ENCODE measurements around the gene IER3IP1. TPM values are rescaled to one million over a fixed set of nuclear protein-coding genes. Genes with fewer than 3 reads are reported as not detected.
A peak's percentile ranks its signal among the peaks of the same experiment; 100 is the strongest.

The IER3IP1 gene
- total and polyA plus RNA-seq, 2 of the 4 experiments (the other 2 are of a cell fraction): 7.0 to 11.7 TPM

DNA sequence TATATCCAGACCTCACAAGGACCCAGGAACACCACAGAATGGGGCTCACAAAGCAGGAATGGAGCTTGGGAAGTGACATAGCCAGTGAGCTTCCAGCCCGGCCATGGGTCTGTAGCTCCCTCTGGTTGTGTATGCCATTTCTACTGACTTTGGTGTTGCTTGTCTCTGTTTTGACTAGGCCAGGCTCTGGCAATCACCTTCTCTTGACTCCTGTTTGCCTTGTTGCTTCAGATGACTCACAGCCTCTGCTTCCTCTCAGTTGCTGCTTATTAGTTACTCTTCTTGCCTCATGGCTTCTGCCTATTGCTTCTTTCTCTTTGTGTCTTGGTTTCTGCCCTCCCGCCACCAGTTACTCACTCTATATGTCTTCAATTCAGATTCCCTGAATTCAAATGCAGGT lies 15.8 kb upstream of the IER3IP1 start:
- Histone ChIP-seq H2BK20ac (ENCODE audit: low read depth, low read length) (no peak overlapping the region), H2BK120ac (ENCODE audit: low read depth, low read length) (no peak overlapping the region), H2BK5ac (ENCODE audit: low read depth, low read length, poor library complexity, severe bottlenecking) (no peak overlapping the region), H3K27ac (ENCODE audit: insufficient read depth, low read length) (no peak overlapping the region), H2BK15ac (ENCODE audit: low read depth, low read length) (no peak overlapping the region), H4K5ac (ENCODE audit: low read depth, low read length) (no peak overlapping the region), H3K18ac (ENCODE audit: low read depth, low read length) (no peak overlapping the region), H3K4ac (ENCODE audit: low read depth, low read length) (no peak overlapping the region), H3K79me1 (ENCODE audit: low read depth in 1 of 2, low read length in 2 of 2) (no peaks in the 10 kb centered on the region), H3K9ac (ENCODE audit: low read depth, low read length) (no peak overlapping the region), H3K56ac (ENCODE audit: extremely low read depth, insufficient read depth, low read length) (no peak overlapping the region), H4K8ac (ENCODE audit: low read depth in 2 of 2, low read length in 2 of 2) (no peak overlapping the region), H3K23ac (ENCODE audit: low read depth, low read length) (no peak overlapping the region), H2AFZ (replicated peaks; ENCODE audit: low read length, poor library complexity) (no peak overlapping the region), H4K91ac (ENCODE audit: insufficient read depth, low read depth, low read length) (no peak overlapping the region), H2AK9ac (replicated peaks; ENCODE audit: low read depth, low read length, poor library complexity) (no peak overlapping the region), H3K4me3 (ENCODE audit: insufficient read depth, low read depth, low read length) (no peak overlapping the region), H3K36me3 (ENCODE audit: control insufficient read depth, insufficient read depth, low read length) (no peaks in the 10 kb centered on the region), H2AK5ac (ENCODE audit: low read depth, low read length) (no peak overlapping the region), H3K14ac (replicated peaks; ENCODE audit: low read depth, low read length) (no peak overlapping the region), H4K20me1 (ENCODE audit: insufficient read depth, low read length) (no peaks in the 10 kb centered on the region), H3K4me1 (ENCODE audit: control insufficient read depth, insufficient read depth, low read length) (no peaks in the 10 kb centered on the region), H3K9me1 (ENCODE audit: insufficient read depth, low read length) (no peaks in the 10 kb centered on the region), H3K9me3 (ENCODE audit: control insufficient read depth, insufficient read depth, low read length) (no peaks in the 10 kb centered on the region), H3K27me3 (ENCODE audit: control insufficient read depth, insufficient read depth, low read length) (peaks cover 2% of the 10 kb centered on the region), H3K4me2 (ENCODE audit: low read depth, low read length) (no peak overlapping the region)
- in situ Hi-C loops (cut with MboI; ENCODE audit: low sequenced_read_pairs) (no loop called here), dilution Hi-C loops (cut with HindIII; ENCODE audit: low sequenced_read_pairs, unreplicated experiment) (no loop called here), intact Hi-C loops (cut with micrococcal nuclease) (no loop called here)
- POLR2A ChIA-PET (ENCODE audit: unreplicated experiment): no interaction called here
- 86% methylated on average over 1 of the region's 2 CpGs; no CpG with 5 or more reads in 1 of the 2 experiments for whole genome bisulfite sequencing, 2 experiments (ENCODE audit: extremely low coverage in 2 of 2, insufficient read length in 1 of 2)
- ATAC-seq (ENCODE audit: low read depth) (peak; percentile 21; the same call in 1 of the 2 replicates), DNase-seq (peak; percentile 32)
- TF ChIP-seq BHLHE40 (IDR thresholded peaks at IDR 0.05; ENCODE audit: low read depth, low read length) (no peak), NFE2L2 (IDR thresholded peaks at IDR 0.05; ENCODE audit: low read depth, low read length) (no peak), MAFK (IDR thresholded peaks at IDR 0.05; ENCODE audit: low read depth, low read length) (no peak), MXI1 (IDR thresholded peaks at IDR 0.05; ENCODE audit: borderline replicate concordance, low read depth, low read length) (no peak), POLR2A (IDR thresholded peaks at IDR 0.05; ENCODE audit: low read depth, low read length) (no peak), MAZ (IDR thresholded peaks at IDR 0.05; ENCODE audit: borderline replicate concordance, low read depth, low read length) (no peak), RCOR1 (IDR thresholded peaks at IDR 0.05; ENCODE audit: insufficient replicate concordance, low read length) (no peak), RFX5 (IDR thresholded peaks at IDR 0.05; ENCODE audit: low read depth, low read length) (no peak), CEBPB (IDR thresholded peaks at IDR 0.05; ENCODE audit: low read depth, low read length) (no peak), CHD1 (IDR thresholded peaks at IDR 0.05; ENCODE audit: low read depth, low read length) (no peak), FOS (IDR thresholded peaks at IDR 0.05; ENCODE audit: low read depth, low read length) (no peak), SMC3 (IDR thresholded peaks at IDR 0.05; ENCODE audit: low read depth, low read length) (no peak), RAD21 (IDR thresholded peaks at IDR 0.05; ENCODE audit: low read length) (no peak)
- TF ChIP-seq, protein P1, sequence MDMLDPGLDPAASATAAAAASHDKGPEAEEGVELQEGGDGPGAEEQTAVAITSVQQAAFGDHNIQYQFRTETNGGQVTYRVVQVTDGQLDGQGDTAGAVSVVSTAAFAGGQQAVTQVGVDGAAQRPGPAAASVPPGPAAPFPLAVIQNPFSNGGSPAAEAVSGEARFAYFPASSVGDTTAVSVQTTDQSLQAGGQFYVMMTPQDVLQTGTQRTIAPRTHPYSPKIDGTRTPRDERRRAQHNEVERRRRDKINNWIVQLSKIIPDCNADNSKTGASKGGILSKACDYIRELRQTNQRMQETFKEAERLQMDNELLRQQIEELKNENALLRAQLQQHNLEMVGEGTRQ (IDR thresholded peaks at IDR 0.05; ENCODE audit: low read depth, low read length): no peak
- TF ChIP-seq, protein P2, sequence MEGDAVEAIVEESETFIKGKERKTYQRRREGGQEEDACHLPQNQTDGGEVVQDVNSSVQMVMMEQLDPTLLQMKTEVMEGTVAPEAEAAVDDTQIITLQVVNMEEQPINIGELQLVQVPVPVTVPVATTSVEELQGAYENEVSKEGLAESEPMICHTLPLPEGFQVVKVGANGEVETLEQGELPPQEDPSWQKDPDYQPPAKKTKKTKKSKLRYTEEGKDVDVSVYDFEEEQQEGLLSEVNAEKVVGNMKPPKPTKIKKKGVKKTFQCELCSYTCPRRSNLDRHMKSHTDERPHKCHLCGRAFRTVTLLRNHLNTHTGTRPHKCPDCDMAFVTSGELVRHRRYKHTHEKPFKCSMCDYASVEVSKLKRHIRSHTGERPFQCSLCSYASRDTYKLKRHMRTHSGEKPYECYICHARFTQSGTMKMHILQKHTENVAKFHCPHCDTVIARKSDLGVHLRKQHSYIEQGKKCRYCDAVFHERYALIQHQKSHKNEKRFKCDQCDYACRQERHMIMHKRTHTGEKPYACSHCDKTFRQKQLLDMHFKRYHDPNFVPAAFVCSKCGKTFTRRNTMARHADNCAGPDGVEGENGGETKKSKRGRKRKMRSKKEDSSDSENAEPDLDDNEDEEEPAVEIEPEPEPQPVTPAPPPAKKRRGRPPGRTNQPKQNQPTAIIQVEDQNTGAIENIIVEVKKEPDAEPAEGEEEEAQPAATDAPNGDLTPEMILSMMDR (conservative IDR thresholded peaks at IDR 0.05; ENCODE audit: low read depth, low read length): no peak
- TF ChIP-seq, protein P3, sequence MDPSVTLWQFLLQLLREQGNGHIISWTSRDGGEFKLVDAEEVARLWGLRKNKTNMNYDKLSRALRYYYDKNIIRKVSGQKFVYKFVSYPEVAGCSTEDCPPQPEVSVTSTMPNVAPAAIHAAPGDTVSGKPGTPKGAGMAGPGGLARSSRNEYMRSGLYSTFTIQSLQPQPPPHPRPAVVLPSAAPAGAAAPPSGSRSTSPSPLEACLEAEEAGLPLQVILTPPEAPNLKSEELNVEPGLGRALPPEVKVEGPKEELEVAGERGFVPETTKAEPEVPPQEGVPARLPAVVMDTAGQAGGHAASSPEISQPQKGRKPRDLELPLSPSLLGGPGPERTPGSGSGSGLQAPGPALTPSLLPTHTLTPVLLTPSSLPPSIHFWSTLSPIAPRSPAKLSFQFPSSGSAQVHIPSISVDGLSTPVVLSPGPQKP (IDR thresholded peaks at IDR 0.05; ENCODE audit: borderline replicate concordance, low read depth, low read length): no peak
- CTCF ChIA-PET: interaction anchor here (1.8 kb wide), 1 partner anchor 12 kb away, joined by 5 read pairs; no protein-coding TSS in a partner anchor
- BruUV-seq (replicated peaks): no TSS peak

Measured in IMR-90 (cell line).